Liver (tissue), 9 donors: ENCODE results near the gene ACAT2. TPM values are rescaled to one million over a fixed set of nuclear protein-coding genes. Genes with fewer than 3 reads are reported as not detected.

ENCODE experiments used
- DNase-seq: peaks from one replicate; pipeline ENCODE4 v3.0.0-alpha.2; 2017; ENCODE audit warnings: low spot score
- H3K27ac ChIP-seq, 2 donors: one replicate each; pipeline ENCODE4 v1.7.0; 2013; ENCODE audit warnings: inconsistent platforms in 2 of 2, low read length in 2 of 2, control low read depth in 1 of 2, low read depth in 1 of 2, mild to moderate bottlenecking in 1 of 2
- H3K27me3 ChIP-seq, 4 donors: one replicate each; pipeline versions ENCODE4 v1.6.1 to v1.7.0; 2013; ENCODE audit warnings: low read length in 3 of 4, inconsistent platforms in 1 of 4, mild to moderate bottlenecking in 1 of 4, moderate library complexity in 1 of 4; ENCODE audit not compliant: control insufficient read depth in 4 of 4, insufficient read depth in 4 of 4
- H3K36me3 ChIP-seq, 4 donors: one replicate each; pipeline versions ENCODE4 v1.6.1 to v1.7.0; 2013; ENCODE audit warnings: low read length in 3 of 4, mild to moderate bottlenecking in 3 of 4, low read depth in 1 of 4, moderate library complexity in 1 of 4; ENCODE audit not compliant: control insufficient read depth in 4 of 4, insufficient read depth in 3 of 4
- H3K4me1 ChIP-seq, 4 donors: one replicate each; pipeline versions ENCODE4 v1.6.1 to v1.7.0; 2013; ENCODE audit warnings: low read length in 3 of 4, mild to moderate bottlenecking in 3 of 4, moderate library complexity in 1 of 4; ENCODE audit not compliant: control insufficient read depth in 4 of 4, insufficient read depth in 4 of 4
- H3K4me3 ChIP-seq, 3 donors: one replicate each; pipeline versions ENCODE4 v1.6.1 to v1.7.0; 2013; ENCODE audit warnings: low read length in 3 of 3, control low read depth in 1 of 3, low read depth in 1 of 3, mild to moderate bottlenecking in 1 of 3
- H3K9ac ChIP-seq, 2 donors: one replicate each; pipeline ENCODE4 v1.7.0; 2013; ENCODE audit warnings: low read length in 2 of 2, mild to moderate bottlenecking in 2 of 2, moderate library complexity in 2 of 2, control low read depth in 1 of 2, low read depth in 1 of 2
- H3K9me3 ChIP-seq, 4 donors: one replicate each; pipeline versions ENCODE4 v1.6.1 to v1.7.0; 2013; ENCODE audit warnings: low read length in 3 of 4; ENCODE audit not compliant: control insufficient read depth in 4 of 4
- ATF3 ChIP-seq: IDR thresholded peaks from 2 replicates; pipeline ENCODE4 v1.6.1; 2016; ENCODE audit warnings: antibody characterized with exemption
- EGR1 ChIP-seq, 2 donors: IDR thresholded peaks; 2 replicates each; pipeline ENCODE4 v1.6.1; 2016 to 2018; ENCODE audit warnings: antibody characterized with exemption in 2 of 2, low read depth in 2 of 2
- FOXA1 ChIP-seq: IDR thresholded peaks from 2 replicates; pipeline ENCODE4 v1.6.1; 2016; ENCODE audit warnings: antibody characterized with exemption
- FOXA2 ChIP-seq: IDR thresholded peaks from 2 replicates; pipeline ENCODE4 v1.6.1; 2016; ENCODE audit warnings: antibody characterized with exemption
- GABPA ChIP-seq, 2 donors: IDR thresholded peaks in 1 of 2; conservative IDR thresholded peaks in 1 of 2; 2 replicates each; pipeline ENCODE4 v1.6.1; 2016; ENCODE audit warnings: antibody characterized with exemption in 2 of 2, mild to moderate bottlenecking in 1 of 2, moderate library complexity in 1 of 2
- HNF4A ChIP-seq, 2 donors: conservative IDR thresholded peaks; 2 replicates each; pipeline ENCODE4 v1.6.1; 2016; ENCODE audit warnings: antibody characterized with exemption in 2 of 2, mild to moderate bottlenecking in 2 of 2
- HNF4G ChIP-seq: IDR thresholded peaks from 2 replicates; pipeline ENCODE4 v1.6.1; 2016; ENCODE audit warnings: antibody characterized with exemption
- JUND ChIP-seq, 2 donors: IDR thresholded peaks; 2 replicates each; pipeline ENCODE4 v1.6.1; 2016; ENCODE audit warnings: antibody characterized with exemption in 2 of 2
- NR2F2 ChIP-seq: IDR thresholded peaks from 2 replicates; pipeline ENCODE4 v1.6.1; 2016; ENCODE audit warnings: antibody characterized with exemption
- RAD21 ChIP-seq, 2 donors: IDR thresholded peaks; 2 replicates each; pipeline ENCODE4 v1.6.1; 2016; ENCODE audit warnings: antibody characterized with exemption in 2 of 2, mild to moderate bottlenecking in 2 of 2
- RXRA ChIP-seq, 2 donors: IDR thresholded peaks; 2 replicates each; pipeline ENCODE4 v1.6.1; 2017 to 2018; ENCODE audit warnings: antibody characterized with exemption in 2 of 2, mild to moderate bottlenecking in 1 of 2
- SP1 ChIP-seq: IDR thresholded peaks from 2 replicates; pipeline ENCODE4 v1.6.1; 2018; ENCODE audit warnings: antibody characterized with exemption, mild to moderate bottlenecking
- TAF1 ChIP-seq: conservative IDR thresholded peaks from 2 replicates; pipeline ENCODE4 v1.6.1; 2016; ENCODE audit warnings: antibody characterized with exemption, mild to moderate bottlenecking
- YY1 ChIP-seq: IDR thresholded peaks from 2 replicates; pipeline ENCODE4 v1.6.1; 2016; ENCODE audit warnings: antibody characterized with exemption, mild to moderate bottlenecking
- WGBS: extraction: QIAGEN DNeasy Blood & Tissue Kit; methylation state at CpG from one replicate; pipeline ENCODE4 v1.1.7; 2013; 5-methylcytosine and 5-hydroxymethylcytosine counted together
- polyA plus RNA-seq, 2 donors: library from polyadenylated mRNA; stranded (reverse) in 1 of 2; unstranded in 1 of 2; fragments of 200-250 nt in 1 of 2; fragments of >200 nt in 1 of 2; fragmentation: Nextera tagmentation in 1 of 2; extraction: Ambion mirVana in 1 of 2; gene quantifications; one replicate each; pipeline versions ENCODE4 v1.2.1 to v1.2.3, GENCODE V29; 2013 to 2015
- total RNA-seq, 2 donors: library from RNA; depleted of rRNA; stranded (reverse); fragments of >200 nt; gene quantifications; one replicate each; pipeline ENCODE4 v1.2.3, GENCODE V29; 2014
- TF ChIP-seq, protein P1 (sequence below): IDR thresholded peaks from 2 replicates; pipeline ENCODE4 v1.6.1; 2016; ENCODE audit warnings: antibody characterized with exemption, mild to moderate bottlenecking
- TF ChIP-seq, protein P2 (sequence below): fragments of 150-350 bp; IDR thresholded peaks from 2 replicates; pipeline ENCODE4 v1.5.1; 2017; ENCODE audit warnings: improper control_type of control experiment, low read depth, low read length; ENCODE audit not compliant: missing input control
- TF ChIP-seq, protein P3 (sequence below): IDR thresholded peaks from 2 replicates; pipeline ENCODE4 v1.6.1; 2016; ENCODE audit warnings: antibody characterized with exemption
- TF ChIP-seq, protein P4 (sequence below): IDR thresholded peaks from 2 replicates; pipeline ENCODE4 v1.6.1; 2016; ENCODE audit warnings: antibody characterized with exemption
- donor health status: healthy.
- donor health status: healthy.
- donor health status: healthy.
- donor health status: healthy.
- donor health status: healthy.

The ACAT2 gene
- total and polyA plus RNA-seq, 4 donors: 68.2 to 116 (median 94.2) TPM

- Histone ChIP-seq H3K4me1 (peaks cover 0 to 30% (median 18%) of the 10 kb centered on the region in 4 donors), H3K4me3 (peak overlapping the region; percentile 74 to 94 (median 83)), H3K27me3 (no peaks in the 10 kb centered on the region), H3K36me3 (peaks cover 0 to 23% (median 21%) of the 10 kb centered on the region in 4 donors), H3K9ac (peak overlapping the region; percentile 67 to 96), H3K27ac (peak overlapping the region; percentile 100), H3K9me3 (no peaks in the 10 kb centered on the region)
- TF ChIP-seq ATF3: no peak
- peak; percentile 15 for TF ChIP-seq SP1
- no peak for TF ChIP-seq GABPA (IDR thresholded peaks at IDR 0.05 in 1 of 2, conservative IDR thresholded peaks at IDR 0.05 in 1 of 2)
- peak; percentile 65 for TF ChIP-seq YY1
- TF ChIP-seq FOXA2: no peak
- peak; percentile 53 to 89 for TF ChIP-seq EGR1 (IDR thresholded peaks at IDR 0.05; ENCODE audit: low read depth in 2 of 2)
- TF ChIP-seq, protein P1, sequence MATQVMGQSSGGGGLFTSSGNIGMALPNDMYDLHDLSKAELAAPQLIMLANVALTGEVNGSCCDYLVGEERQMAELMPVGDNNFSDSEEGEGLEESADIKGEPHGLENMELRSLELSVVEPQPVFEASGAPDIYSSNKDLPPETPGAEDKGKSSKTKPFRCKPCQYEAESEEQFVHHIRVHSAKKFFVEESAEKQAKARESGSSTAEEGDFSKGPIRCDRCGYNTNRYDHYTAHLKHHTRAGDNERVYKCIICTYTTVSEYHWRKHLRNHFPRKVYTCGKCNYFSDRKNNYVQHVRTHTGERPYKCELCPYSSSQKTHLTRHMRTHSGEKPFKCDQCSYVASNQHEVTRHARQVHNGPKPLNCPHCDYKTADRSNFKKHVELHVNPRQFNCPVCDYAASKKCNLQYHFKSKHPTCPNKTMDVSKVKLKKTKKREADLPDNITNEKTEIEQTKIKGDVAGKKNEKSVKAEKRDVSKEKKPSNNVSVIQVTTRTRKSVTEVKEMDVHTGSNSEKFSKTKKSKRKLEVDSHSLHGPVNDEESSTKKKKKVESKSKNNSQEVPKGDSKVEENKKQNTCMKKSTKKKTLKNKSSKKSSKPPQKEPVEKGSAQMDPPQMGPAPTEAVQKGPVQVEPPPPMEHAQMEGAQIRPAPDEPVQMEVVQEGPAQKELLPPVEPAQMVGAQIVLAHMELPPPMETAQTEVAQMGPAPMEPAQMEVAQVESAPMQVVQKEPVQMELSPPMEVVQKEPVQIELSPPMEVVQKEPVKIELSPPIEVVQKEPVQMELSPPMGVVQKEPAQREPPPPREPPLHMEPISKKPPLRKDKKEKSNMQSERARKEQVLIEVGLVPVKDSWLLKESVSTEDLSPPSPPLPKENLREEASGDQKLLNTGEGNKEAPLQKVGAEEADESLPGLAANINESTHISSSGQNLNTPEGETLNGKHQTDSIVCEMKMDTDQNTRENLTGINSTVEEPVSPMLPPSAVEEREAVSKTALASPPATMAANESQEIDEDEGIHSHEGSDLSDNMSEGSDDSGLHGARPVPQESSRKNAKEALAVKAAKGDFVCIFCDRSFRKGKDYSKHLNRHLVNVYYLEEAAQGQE: no peak
- TF ChIP-seq HNF4A (conservative IDR thresholded peaks at IDR 0.05): peak; percentile 80 to 82
- no peak for TF ChIP-seq RAD21 (IDR thresholded peaks at IDR 0.05)
- TF ChIP-seq TAF1: no peak
- TF ChIP-seq, protein P2, sequence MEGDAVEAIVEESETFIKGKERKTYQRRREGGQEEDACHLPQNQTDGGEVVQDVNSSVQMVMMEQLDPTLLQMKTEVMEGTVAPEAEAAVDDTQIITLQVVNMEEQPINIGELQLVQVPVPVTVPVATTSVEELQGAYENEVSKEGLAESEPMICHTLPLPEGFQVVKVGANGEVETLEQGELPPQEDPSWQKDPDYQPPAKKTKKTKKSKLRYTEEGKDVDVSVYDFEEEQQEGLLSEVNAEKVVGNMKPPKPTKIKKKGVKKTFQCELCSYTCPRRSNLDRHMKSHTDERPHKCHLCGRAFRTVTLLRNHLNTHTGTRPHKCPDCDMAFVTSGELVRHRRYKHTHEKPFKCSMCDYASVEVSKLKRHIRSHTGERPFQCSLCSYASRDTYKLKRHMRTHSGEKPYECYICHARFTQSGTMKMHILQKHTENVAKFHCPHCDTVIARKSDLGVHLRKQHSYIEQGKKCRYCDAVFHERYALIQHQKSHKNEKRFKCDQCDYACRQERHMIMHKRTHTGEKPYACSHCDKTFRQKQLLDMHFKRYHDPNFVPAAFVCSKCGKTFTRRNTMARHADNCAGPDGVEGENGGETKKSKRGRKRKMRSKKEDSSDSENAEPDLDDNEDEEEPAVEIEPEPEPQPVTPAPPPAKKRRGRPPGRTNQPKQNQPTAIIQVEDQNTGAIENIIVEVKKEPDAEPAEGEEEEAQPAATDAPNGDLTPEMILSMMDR: no peak
- TF ChIP-seq HNF4G: no peak
- TF ChIP-seq, protein P3, sequence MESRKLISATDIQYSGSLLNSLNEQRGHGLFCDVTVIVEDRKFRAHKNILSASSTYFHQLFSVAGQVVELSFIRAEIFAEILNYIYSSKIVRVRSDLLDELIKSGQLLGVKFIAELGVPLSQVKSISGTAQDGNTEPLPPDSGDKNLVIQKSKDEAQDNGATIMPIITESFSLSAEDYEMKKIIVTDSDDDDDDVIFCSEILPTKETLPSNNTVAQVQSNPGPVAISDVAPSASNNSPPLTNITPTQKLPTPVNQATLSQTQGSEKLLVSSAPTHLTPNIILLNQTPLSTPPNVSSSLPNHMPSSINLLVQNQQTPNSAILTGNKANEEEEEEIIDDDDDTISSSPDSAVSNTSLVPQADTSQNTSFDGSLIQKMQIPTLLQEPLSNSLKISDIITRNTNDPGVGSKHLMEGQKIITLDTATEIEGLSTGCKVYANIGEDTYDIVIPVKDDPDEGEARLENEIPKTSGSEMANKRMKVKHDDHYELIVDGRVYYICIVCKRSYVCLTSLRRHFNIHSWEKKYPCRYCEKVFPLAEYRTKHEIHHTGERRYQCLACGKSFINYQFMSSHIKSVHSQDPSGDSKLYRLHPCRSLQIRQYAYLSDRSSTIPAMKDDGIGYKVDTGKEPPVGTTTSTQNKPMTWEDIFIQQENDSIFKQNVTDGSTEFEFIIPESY: peak; percentile 33
- TF ChIP-seq, protein P4, sequence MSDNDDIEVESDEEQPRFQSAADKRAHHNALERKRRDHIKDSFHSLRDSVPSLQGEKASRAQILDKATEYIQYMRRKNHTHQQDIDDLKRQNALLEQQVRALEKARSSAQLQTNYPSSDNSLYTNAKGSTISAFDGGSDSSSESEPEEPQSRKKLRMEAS: peak; percentile 30
- TF ChIP-seq FOXA1: no peak
- TF ChIP-seq JUND (IDR thresholded peaks at IDR 0.05): no peak
- TF ChIP-seq NR2F2: peak; percentile 31
- peak; percentile 86 to 87 for TF ChIP-seq RXRA (IDR thresholded peaks at IDR 0.05)
- no peak for DNase-seq
- 10% methylated on average over 16 of the region's 16 CpGs for WGBS
Measured at GRCh38 chr6:159762681-159763293, 942 bp downstream of the ACAT2 start.
